Measurements from ENCODE around the gene HTR3D.

- TF ChIP-seq CTCF (IDR thresholded peaks at IDR 0.05; ENCODE audit: low read length), result no peak
- no peak for TF ChIP-seq EZH2 (IDR thresholded peaks at IDR 0.05; ENCODE audit: borderline replicate concordance, low read length)
These were observed 42.1 kb downstream of the HTR3D start for GRCh38 chr3:184073621-184074020.

Data from OCI-LY1 (cell line).